Glomerular endothelial cell (primary cell): Measurements from ENCODE around the gene CATSPER3. TPM values are rescaled to one million over a fixed set of nuclear protein-coding genes. Genes with fewer than 3 reads are reported as not detected.

Experiments used
- DNase-seq: peaks from one replicate; pipeline ENCODE4 v3.0.0-alpha.2; 2011; ENCODE audit warnings: low read depth, low spot score; ENCODE audit errors: extremely low read depth
- total RNA-seq: library from RNA; depleted of rRNA; stranded (reverse); fragments of >200 nt; gene quantifications from 2 replicates; pipeline ENCODE4 v1.2.3, GENCODE V29; 2015

CATSPER3 gene
- not detected in 2 replicates for total RNA-seq

GRCh38 chr5:134967607-134968006 is at the start of gene CATSPER3:
Gene CATSPER3 (plus strand): TSS chr5:134967907. CDS start chr5:134967992, 85 bp downstream.
- no peak for DNase-seq

GRCh38 chr5:134918861-134919260 is 48.8 kb upstream of the CATSPER3 start:
- DNase-seq, result no peak

GRCh38 chr5:134920848-134921575 is 46.7 kb upstream of the CATSPER3 start:
- DNase-seq, result no peak

GRCh38 chr5:134932508-134932907 is 35.2 kb upstream of the CATSPER3 start:
- DNase-seq, result no peak

- no peak for DNase-seq
These were observed 33.5 kb upstream of the CATSPER3 start for GRCh38 chr5:134934202-134934601.

- no peak for DNase-seq
These were observed 31.8 kb upstream of the CATSPER3 start for GRCh38 chr5:134935711-134936602.

- DNase-seq, result no peak
These were observed 30.2 kb upstream of the CATSPER3 start for GRCh38 chr5:134937526-134937925.

GRCh38 chr5:134938030-134938429 is 29.7 kb upstream of the CATSPER3 start:
- no peak for DNase-seq

- DNase-seq, result no peak
These were observed 28.2 kb upstream of the CATSPER3 start for GRCh38 chr5:134939500-134939899.

GRCh38 chr5:134943547-134943946 is 24.2 kb upstream of the CATSPER3 start:
- DNase-seq, result no peak

- DNase-seq, result no peak
These were observed 23.1 kb upstream of the CATSPER3 start for GRCh38 chr5:134944630-134945029.

- no peak for DNase-seq
These were observed 22.7 kb upstream of the CATSPER3 start for GRCh38 chr5:134945041-134945440.

- DNase-seq, result no peak
These were observed 18.8 kb upstream of the CATSPER3 start for GRCh38 chr5:134948911-134949310.

- no peak for DNase-seq
These were observed 18.4 kb upstream of the CATSPER3 start for GRCh38 chr5:134949316-134949715.

- DNase-seq, result no peak
These were observed 9.6 kb upstream of the CATSPER3 start for GRCh38 chr5:134957920-134958608.

GRCh38 chr5:134958755-134959154 is 9.0 kb upstream of the CATSPER3 start:
- DNase-seq, result no peak

- DNase-seq, result no peak
These were observed 4.6 kb upstream of the CATSPER3 start for GRCh38 chr5:134963098-134963497.

- DNase-seq, result no peak
These were observed 3.1 kb upstream of the CATSPER3 start for GRCh38 chr5:134964359-134965270.

- no peak for DNase-seq
These were observed 2.4 kb upstream of the CATSPER3 start for GRCh38 chr5:134965271-134965825.

- DNase-seq, result no peak
These were observed 348 bp downstream of the CATSPER3 start for GRCh38 chr5:134968055-134968454.
